NOMO-1 treated with DMSO at 0.1 percent for 48 hours (cell line): Measurements from ENCODE around the gene DCAF5.
"Not testable (repeated sequence)": the region's sequence is repeated elsewhere in the genome, so short reads cannot be mapped to it uniquely, and the experiment has no call there.

Experiments used
- DNase-seq: peaks from one replicate; lab custom pipeline; 2025; ENCODE audit not compliant: unreplicated experiment; lab: John Stamatoyannopoulos, UW

DCAF5 gene

GRCh38 chr14:69097974-69098373 is 54.9 kb downstream of the DCAF5 start:
- DNase-seq, result no peak

GRCh38 chr14:69096781-69097475 is 56.0 kb downstream of the DCAF5 start:
- no peak for DNase-seq

- DNase-seq, result no peak
Observed at GRCh38 chr14:69096246-69096645, 56.7 kb downstream of the DCAF5 start.

- DNase-seq, result no peak
Observed at GRCh38 chr14:69094481-69094880, 58.4 kb downstream of the DCAF5 start.

- DNase-seq, result no peak
Observed at GRCh38 chr14:69093631-69094421, 59.1 kb downstream of the DCAF5 start.

GRCh38 chr14:69092840-69093422 is 60.0 kb downstream of the DCAF5 start:
- no peak for DNase-seq

- DNase-seq, result no peak
Observed at GRCh38 chr14:69091695-69092094, 61.2 kb downstream of the DCAF5 start.

GRCh38 chr14:69091006-69091405 is 61.9 kb downstream of the DCAF5 start:
- no peak for DNase-seq

- peak; percentile 19 for DNase-seq
Observed at GRCh38 chr14:69090187-69090789, 62.6 kb downstream of the DCAF5 start.

GRCh38 chr14:69089046-69089445 is 63.9 kb downstream of the DCAF5 start:
- DNase-seq, result no peak

- peak; percentile 41 for DNase-seq
Observed at GRCh38 chr14:69088586-69088985, 64.3 kb downstream of the DCAF5 start.

GRCh38 chr14:69087061-69087461 is 65.9 kb downstream of the DCAF5 start:
- no peak for DNase-seq

- no peak for DNase-seq
Observed at GRCh38 chr14:69086537-69086936, 66.4 kb downstream of the DCAF5 start.

- DNase-seq, result no peak
Observed at GRCh38 chr14:69084023-69084422, 68.9 kb downstream of the DCAF5 start.

- DNase-seq, result no peak
Observed at GRCh38 chr14:69083181-69083580, 69.7 kb downstream of the DCAF5 start.

- DNase-seq, result no peak
Observed at GRCh38 chr14:69081271-69081670, 71.6 kb downstream of the DCAF5 start.

GRCh38 chr14:69079747-69080146 is 73.2 kb downstream of the DCAF5 start:
- no peak for DNase-seq

- no peak for DNase-seq
Observed at GRCh38 chr14:69079188-69079742, 73.7 kb downstream of the DCAF5 start.

GRCh38 chr14:69077841-69078240 is 75.1 kb downstream of the DCAF5 start:
- no peak for DNase-seq

- not testable (repeated sequence) for DNase-seq
Observed at GRCh38 chr14:69077185-69077584, 75.7 kb downstream of the DCAF5 start.

GRCh38 chr14:69076341-69076740 is 76.6 kb downstream of the DCAF5 start:
- DNase-seq, result no peak
